ENCODE data around the gene GRM7. TPM values are rescaled to one million over a fixed set of nuclear protein-coding genes. Genes with fewer than 3 reads are reported as not detected.

GRM7 gene
- total and polyA plus RNA-seq, 2 donors (not counting 1 experiment from before 2014, with no cell fraction given): not detected

DNA sequence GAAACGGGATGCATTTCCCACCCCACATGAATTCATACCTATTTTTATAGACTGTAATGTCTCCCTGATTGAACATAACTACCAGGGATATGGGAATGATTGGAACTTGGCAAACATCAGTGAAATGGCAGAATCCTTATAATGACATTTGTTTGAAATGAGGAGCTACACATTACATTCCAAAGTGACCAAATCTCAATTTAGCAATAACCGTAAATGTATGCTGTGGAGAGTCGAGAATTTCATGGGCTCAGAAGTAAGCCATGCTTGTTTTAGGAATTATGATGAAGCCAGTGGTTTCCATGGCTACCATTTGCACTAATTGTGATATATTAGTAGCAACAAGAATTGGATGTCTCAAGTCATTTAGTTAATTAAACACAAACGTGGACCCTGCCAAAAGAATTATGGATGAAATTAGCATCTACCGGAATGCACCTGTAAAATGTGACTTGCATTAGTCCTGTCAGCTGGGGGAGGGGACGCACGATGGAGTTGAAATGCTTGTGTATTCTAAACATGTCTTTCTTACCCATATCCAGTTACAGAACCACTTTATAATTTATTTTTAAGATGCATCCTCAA lies 760.2 kb downstream of the GRM7 start:
- no peaks in the 10 kb centered on the region for H4K20me1 ChIP-seq (ENCODE audit: control insufficient read depth, extremely low read depth, insufficient read depth, low read length)

GRCh38 chr3:7621651-7622050 lies 760.7 kb downstream of the GRM7 start:
- Histone ChIP-seq H3K27me3 (ENCODE audit: control insufficient read depth, insufficient read depth, low read length) (no peaks in the 10 kb centered on the region), H3K4me1 (ENCODE audit: control insufficient read depth, extremely low read depth, insufficient read depth, low read length) (no peaks in the 10 kb centered on the region), H2AFZ (ENCODE audit: low read length) (no peak overlapping the region), H3K4me2 (ENCODE audit: extremely low read depth, insufficient read depth, low read length) (no peak overlapping the region), H3K9ac (ENCODE audit: insufficient read depth, low read length) (no peak overlapping the region), H4K20me1 (ENCODE audit: control insufficient read depth, extremely low read depth, insufficient read depth, low read length) (no peaks in the 10 kb centered on the region), H3K79me2 (ENCODE audit: control insufficient read depth, insufficient read depth, low read length) (no peaks in the 10 kb centered on the region), H3K4me3 (replicated peaks in 1 of 4; ENCODE audit: control extremely low read depth in 1 of 4, insufficient read depth in 1 of 4, low read depth in 3 of 4, low read length in 4 of 4) (no peak overlapping the region), H3K36me3 (ENCODE audit: control insufficient read depth, insufficient read depth, low read length) (no peaks in the 10 kb centered on the region), H3K9me3 (ENCODE audit: control insufficient read depth, insufficient read depth, low read depth, low read length) (no peaks in the 10 kb centered on the region), H3K27ac (ENCODE audit: insufficient read depth, low read length) (no peak overlapping the region)
- TF ChIP-seq EZH2 (IDR thresholded peaks at IDR 0.05; ENCODE audit: low read length, missing control alignments) (no peak), CTCF (conservative IDR thresholded peaks at IDR 0.05 in 1 of 2, IDR thresholded peaks at IDR 0.05 in 1 of 2; ENCODE audit: low read depth in 1 of 2, low read length in 2 of 2) (no peak)
- no peak for DNase-seq (ENCODE audit: low read depth in 2 of 2)

More for the DNA sequence above, 760.2 kb downstream of the GRM7 start:
- Histone ChIP-seq H3K36me3 (ENCODE audit: control insufficient read depth, insufficient read depth, low read length) (no peaks in the 10 kb centered on the region), H3K27ac (ENCODE audit: insufficient read depth, low read length) (no peak overlapping the region), H3K79me2 (ENCODE audit: control insufficient read depth, insufficient read depth, low read length) (no peaks in the 10 kb centered on the region), H3K27me3 (ENCODE audit: control insufficient read depth, insufficient read depth, low read length) (no peaks in the 10 kb centered on the region), H3K9me3 (ENCODE audit: control insufficient read depth, insufficient read depth, low read depth, low read length) (no peaks in the 10 kb centered on the region), H3K9ac (ENCODE audit: insufficient read depth, low read length) (no peak overlapping the region), H3K4me2 (ENCODE audit: extremely low read depth, insufficient read depth, low read length) (no peak overlapping the region), H3K4me3 (replicated peaks in 1 of 4; ENCODE audit: control extremely low read depth in 1 of 4, insufficient read depth in 1 of 4, low read depth in 3 of 4, low read length in 4 of 4) (no peak overlapping the region), H3K4me1 (ENCODE audit: control insufficient read depth, extremely low read depth, insufficient read depth, low read length) (no peaks in the 10 kb centered on the region), H2AFZ (ENCODE audit: low read length) (no peak overlapping the region)
- DNase-seq (ENCODE audit: low read depth in 2 of 2): no peak
- TF ChIP-seq CTCF (conservative IDR thresholded peaks at IDR 0.05 in 1 of 2, IDR thresholded peaks at IDR 0.05 in 1 of 2; ENCODE audit: low read depth in 1 of 2, low read length in 2 of 2): no peak
- no peak for TF ChIP-seq EZH2 (IDR thresholded peaks at IDR 0.05; ENCODE audit: low read length, missing control alignments)

DNA sequence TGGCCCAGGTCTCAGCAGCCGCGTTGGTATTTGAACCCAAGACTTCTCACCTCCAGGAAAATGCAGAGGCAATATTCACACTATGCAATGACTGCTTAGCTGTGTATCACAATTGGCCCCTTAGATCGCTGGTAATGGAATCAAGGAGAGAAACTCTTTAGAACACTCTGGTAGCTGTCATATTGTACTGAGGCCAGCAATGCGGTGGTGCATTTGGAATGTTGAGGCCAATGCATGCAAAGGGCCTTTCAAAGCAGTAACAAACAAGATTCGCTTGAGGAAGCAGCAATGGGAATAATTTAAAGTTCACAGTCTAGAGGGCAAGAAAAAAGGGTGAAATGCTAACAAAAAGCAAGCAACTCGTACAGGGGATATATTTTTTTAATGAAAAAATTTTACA lies 764.1 kb downstream of the GRM7 start:
- Histone ChIP-seq H3K4me1 (ENCODE audit: control insufficient read depth, extremely low read depth, insufficient read depth, low read length) (no peaks in the 10 kb centered on the region), H3K4me3 (replicated peaks in 1 of 4; ENCODE audit: control extremely low read depth in 1 of 4, insufficient read depth in 1 of 4, low read depth in 3 of 4, low read length in 4 of 4) (no peak overlapping the region), H3K9ac (ENCODE audit: insufficient read depth, low read length) (no peak overlapping the region), H3K9me3 (ENCODE audit: control insufficient read depth, insufficient read depth, low read depth, low read length) (no peaks in the 10 kb centered on the region), H3K79me2 (ENCODE audit: control insufficient read depth, insufficient read depth, low read length) (no peaks in the 10 kb centered on the region), H4K20me1 (ENCODE audit: control insufficient read depth, extremely low read depth, insufficient read depth, low read length) (no peaks in the 10 kb centered on the region), H2AFZ (ENCODE audit: low read length) (no peak overlapping the region), H3K27me3 (ENCODE audit: control insufficient read depth, insufficient read depth, low read length) (no peaks in the 10 kb centered on the region), H3K27ac (ENCODE audit: insufficient read depth, low read length) (no peak overlapping the region), H3K36me3 (ENCODE audit: control insufficient read depth, insufficient read depth, low read length) (no peaks in the 10 kb centered on the region), H3K4me2 (ENCODE audit: extremely low read depth, insufficient read depth, low read length) (no peak overlapping the region)
- TF ChIP-seq EZH2 (IDR thresholded peaks at IDR 0.05; ENCODE audit: low read length, missing control alignments): no peak
- peak in 1 of 2 donors; percentile 35 for DNase-seq (ENCODE audit: low read depth in 2 of 2)
